DOHH2 (cell line): Measurements from ENCODE around the gene GMDS.

Experiments
- H3F3A ChIP-seq: fragments of 200-600 bp; sonication (generic), shearing (Covaris generic); 2 replicates; pipeline ENCODE4 v1.6.0; 2016; ENCODE audit warnings: antibody characterized with exemption, mild to moderate bottlenecking; ENCODE audit not compliant: control insufficient read depth, insufficient read depth
- H3K27ac ChIP-seq: fragments of 200-600 bp; sonication (generic); 2 replicates; pipeline ENCODE4 v1.5.1; 2014; ENCODE audit warnings: low read depth, mild to moderate bottlenecking, low read length, moderate library complexity
- H3K27me3 ChIP-seq: fragments of 200-600 bp; sonication (generic); 2 replicates; pipeline ENCODE4 v1.6.1; 2014; ENCODE audit warnings: mild to moderate bottlenecking, low read length, mixed read lengths; ENCODE audit not compliant: control insufficient read depth
- H3K36me3 ChIP-seq: fragments of 200-600 bp; sonication (generic); 2 replicates; pipeline ENCODE4 v1.6.1; 2014; ENCODE audit warnings: mild to moderate bottlenecking, low read length, moderate library complexity, mixed read lengths; ENCODE audit not compliant: control insufficient read depth
- H3K4me1 ChIP-seq: fragments of 200-600 bp; sonication (generic); 2 replicates; pipeline ENCODE4 v1.6.1; 2014; ENCODE audit warnings: mild to moderate bottlenecking, low read length, mixed read lengths; ENCODE audit not compliant: control insufficient read depth
- H3K4me2 ChIP-seq: fragments of 200-600 bp; sonication (generic); 2 replicates; pipeline ENCODE4 v1.6.0; 2014; ENCODE audit warnings: mild to moderate bottlenecking, low read length, moderate library complexity
- H3K4me3 ChIP-seq: fragments of 200-600 bp; sonication (generic); 2 replicates; pipeline ENCODE4 v1.5.1; 2014; ENCODE audit warnings: mild to moderate bottlenecking, low read length, mixed read lengths
- H3K79me2 ChIP-seq: fragments of 200-600 bp; sonication (generic); 2 replicates; pipeline ENCODE4 v1.6.1; 2014; ENCODE audit warnings: mild to moderate bottlenecking, low read length, mixed read lengths; ENCODE audit not compliant: control insufficient read depth
- H3K9me2 ChIP-seq: fragments of 200-600 bp; sonication (generic); replicated peaks from 2 replicates; pipeline ENCODE4 v1.6.1; 2014; ENCODE audit warnings: mild to moderate bottlenecking, low read length, mixed read lengths; ENCODE audit not compliant: control insufficient read depth
- H3K9me3 ChIP-seq: fragments of 200-600 bp; sonication (generic); 2 replicates; pipeline ENCODE4 v1.6.1; 2014; ENCODE audit warnings: antibody characterized with exemption, low read length, mixed read lengths; ENCODE audit not compliant: control insufficient read depth, insufficient read depth
- H4K20me1 ChIP-seq: fragments of 200-600 bp; sonication (generic); 2 replicates; pipeline ENCODE4 v1.6.0; 2014; ENCODE audit warnings: low read depth, mild to moderate bottlenecking, antibody characterized with exemption, low read length, moderate library complexity; ENCODE audit not compliant: control insufficient read depth, insufficient read depth
- CTCF ChIP-seq: fragments of 200-600 bp; sonication (generic); IDR thresholded peaks from one replicate; pipeline ENCODE4 v1.5.1; 2014; ENCODE audit warnings: antibody characterized with exemption, mild to moderate bottlenecking, low read depth, low read length; ENCODE audit not compliant: poor library complexity, severe bottlenecking
- EZH2phosphoT487 ChIP-seq: fragments of 200-600 bp; sonication (generic); IDR thresholded peaks from 2 replicates; pipeline ENCODE4 v1.6.1; 2017; ENCODE audit warnings: borderline replicate concordance, mild to moderate bottlenecking, antibody characterized with exemption, low read length, moderate library complexity, mixed read lengths

The GMDS gene

GRCh38 chr6:1762203-1762602, 483.2 kb downstream of the GMDS start:
- Histone ChIP-seq H3K27ac (no peak overlapping the region), H3K27me3 (no peaks in the 10 kb centered on the region), H3K36me3 (no peaks in the 10 kb centered on the region), H3K9me2 (no peaks in the 10 kb centered on the region), H3K4me1 (no peaks in the 10 kb centered on the region), H3K79me2 (no peaks in the 10 kb centered on the region), H3K4me2 (no peak overlapping the region), H3F3A (no peaks in the 10 kb centered on the region), H3K4me3 (no peak overlapping the region), H4K20me1 (no peaks in the 10 kb centered on the region), H3K9me3 (no peaks in the 10 kb centered on the region)
- TF ChIP-seq CTCF = no peak
- no peak for TF ChIP-seq EZH2phosphoT487

- Histone ChIP-seq H3K4me2 (no peak overlapping the region), H3K9me2 (no peaks in the 10 kb centered on the region), H3K36me3 (no peaks in the 10 kb centered on the region), H3F3A (no peaks in the 10 kb centered on the region), H3K4me3 (no peak overlapping the region), H4K20me1 (no peaks in the 10 kb centered on the region), H3K9me3 (no peaks in the 10 kb centered on the region), H3K79me2 (no peaks in the 10 kb centered on the region), H3K27ac (no peak overlapping the region), H3K27me3 (no peaks in the 10 kb centered on the region), H3K4me1 (no peaks in the 10 kb centered on the region)
- TF ChIP-seq EZH2phosphoT487 = no peak
- no peak for TF ChIP-seq CTCF
These were observed 483.9 kb downstream of the GMDS start for GRCh38 chr6:1761477-1761877.

- H4K20me1 ChIP-seq = no peaks in the 10 kb centered on the region
- no peaks in the 10 kb centered on the region for H3K36me3 ChIP-seq
- no peaks in the 10 kb centered on the region for H3F3A ChIP-seq
- H3K9me2 ChIP-seq = no peaks in the 10 kb centered on the region
- H3K4me1 ChIP-seq = no peaks in the 10 kb centered on the region
- no peak for TF ChIP-seq EZH2phosphoT487
- TF ChIP-seq CTCF = no peak
- no peaks in the 10 kb centered on the region for H3K27me3 ChIP-seq
- H3K4me3 ChIP-seq = no peak overlapping the region
- H3K9me3 ChIP-seq = no peaks in the 10 kb centered on the region
- H3K27ac ChIP-seq = no peak overlapping the region
- no peaks in the 10 kb centered on the region for H3K79me2 ChIP-seq
- no peak overlapping the region for H3K4me2 ChIP-seq
These were observed 484.5 kb downstream of the GMDS start for GRCh38 chr6:1760876-1761275.

GRCh38 chr6:1759870-1760269, 485.5 kb downstream of the GMDS start:
- H3K36me3 ChIP-seq = no peaks in the 10 kb centered on the region
- H3K9me2 ChIP-seq = no peaks in the 10 kb centered on the region
- H4K20me1 ChIP-seq = no peaks in the 10 kb centered on the region
- no peaks in the 10 kb centered on the region for H3K79me2 ChIP-seq
- H3K4me2 ChIP-seq = no peak overlapping the region
- no peaks in the 10 kb centered on the region for H3K9me3 ChIP-seq
- TF ChIP-seq CTCF (no peak), EZH2phosphoT487 (no peak)
- H3K27ac ChIP-seq = no peak overlapping the region
- no peaks in the 10 kb centered on the region for H3K27me3 ChIP-seq
- H3K4me1 ChIP-seq = no peaks in the 10 kb centered on the region
- no peaks in the 10 kb centered on the region for H3F3A ChIP-seq
- no peak overlapping the region for H3K4me3 ChIP-seq
